HepG2 (cell line): ENCODE data around the gene SYNE2. TPM values are rescaled to one million over a fixed set of nuclear protein-coding genes. Genes with fewer than 3 reads are reported as not detected.

ENCODE experiments used
- ATAC-seq: fragments of 200-7000 bp; cut with Tn5 transposase; 3 replicates; pipeline ENCODE4 v1.9.1; 2020; ENCODE audit warnings: mild to moderate bottlenecking, moderate library complexity
- BruUV-seq: library from RNA; stranded (reverse); fragments of 400-500 nt; replicated peaks from 2 replicates; lab custom pipeline; 2021; lab: Mats Ljungman, UMichigan
- CTCF ChIA-PET: fragments of 300-600 bp; formaldehyde crosslinking; extraction: SDS; loops from one replicate; lab custom pipeline; 2021; ENCODE audit warnings: low total read pairs, inconsistent platforms, low intra/inter-chr PET ratio; lab: Yijun Ruan, JAX
- POLR2A ChIA-PET: fragments of 350-600 bp; sonication (Branson Sonifier 250); formaldehyde crosslinking; loops from one replicate; lab custom pipeline; 2020; ENCODE audit warnings: antibody characterized with exemption, inconsistent platforms; lab: Yijun Ruan, JAX
- DNase-seq: peaks from one replicate; pipeline ENCODE4 v3.0.0-alpha.2; 2015; ENCODE audit warnings: low spot score
- FAIRE-seq: peaks from 3 replicates; lab custom pipeline; 2011; peaks lifted over from hg19 to GRCh38; lab: Jason Lieb, UNC
- H2AFZ ChIP-seq: one replicate; pipeline ENCODE4 v1.6.1; 2011; ENCODE audit warnings: low read length, inconsistent platforms
- H3K27ac ChIP-seq: fragments of 300-600 bp; 3 replicates; pipeline ENCODE4 v1.8.0; 2011; ENCODE audit warnings: mixed run types, mild to moderate bottlenecking, mixed read lengths, low read length, inconsistent platforms; ENCODE audit not compliant: insufficient read depth; ENCODE audit errors: extremely low read length
- H3K27me3 ChIP-seq, 2 experiments: fragments of 200-600 bp in 1 of 2; 2 replicates in 1 of 2; 3 replicates in 1 of 2; pipeline versions ENCODE4 v1.6.0 to v1.8.0; 2011; ENCODE audit warnings: low read length in 2 of 2, mild to moderate bottlenecking in 2 of 2, moderate library complexity in 2 of 2, inconsistent platforms in 1 of 2; ENCODE audit not compliant: insufficient read depth in 2 of 2, control insufficient read depth in 1 of 2
- H3K36me3 ChIP-seq, 2 experiments: fragments of 200-600 bp in 1 of 2; replicated peaks in 1 of 2; 2 replicates in 1 of 2; 3 replicates in 1 of 2; pipeline versions ENCODE4 v1.5.1 to v1.8.0; 2011; ENCODE audit warnings: low read length in 2 of 2, inconsistent platforms in 1 of 2; ENCODE audit not compliant: insufficient read depth in 2 of 2, control insufficient read depth in 1 of 2
- H3K4me1 ChIP-seq: 2 replicates; pipeline ENCODE4 v1.5.1; 2012; ENCODE audit warnings: low read length, inconsistent platforms; ENCODE audit not compliant: insufficient read depth
- H3K4me2 ChIP-seq: 2 replicates; pipeline ENCODE4 v1.6.0; 2011; ENCODE audit warnings: low read depth, low read length, inconsistent platforms
- H3K4me3 ChIP-seq, 3 experiments: fragments of 200-600 bp in 1 of 3; sonication (generic), shearing (Covaris generic) in 1 of 3; replicated peaks in 1 of 3; 2 replicates each; pipeline ENCODE4 v1.5.1; 2011 to 2016; ENCODE audit warnings: low read length in 3 of 3, inconsistent platforms in 2 of 3, low read depth in 2 of 3, mild to moderate bottlenecking in 2 of 3, control low read depth in 1 of 3, mixed read lengths in 1 of 3; ENCODE audit not compliant: insufficient read depth in 1 of 3
- H3K79me2 ChIP-seq: one replicate; pipeline ENCODE4 v1.6.1; 2011; ENCODE audit warnings: low read length, inconsistent platforms; ENCODE audit not compliant: insufficient read depth
- H3K9ac ChIP-seq: 2 replicates; pipeline ENCODE4 v1.6.0; 2011; ENCODE audit warnings: mild to moderate bottlenecking, low read depth, low read length, inconsistent platforms; ENCODE audit not compliant: insufficient read depth
- H3K9me3 ChIP-seq: 2 replicates; pipeline ENCODE4 v1.5.1; 2012; ENCODE audit warnings: mild to moderate bottlenecking, low read length
- H4K20me1 ChIP-seq: 2 replicates; pipeline ENCODE4 v1.6.0; 2011; ENCODE audit warnings: inconsistent platforms, mild to moderate bottlenecking, low read length, moderate library complexity; ENCODE audit not compliant: insufficient read depth
- FOXA1 ChIP-seq, 2 experiments: fragments of 450-650 bp in 1 of 2; sonication (generic) in 1 of 2; formaldehyde crosslinking in 1 of 2; IDR thresholded peaks; 2 replicates each; pipeline versions ENCODE4 v1.4.0 to v1.6.1; 2016 to 2020; ENCODE audit warnings: missing genetic modification reagents in 1 of 2
- TBX2 ChIP-seq: sonication (generic); formaldehyde crosslinking; IDR thresholded peaks from 2 replicates; pipeline ENCODE4 v1.5.0; 2020; ENCODE audit warnings: missing genetic modification reagents, mild to moderate bottlenecking, borderline replicate concordance
- ZNF354B ChIP-seq: sonication (generic); formaldehyde crosslinking; IDR thresholded peaks from 2 replicates; pipeline ENCODE4 v1.8.0; 2022; ENCODE audit warnings: mild to moderate bottlenecking, missing genetic modification reagents
- ZSCAN22 ChIP-seq: sonication (generic); formaldehyde crosslinking; IDR thresholded peaks from 2 replicates; pipeline ENCODE4 v1.4.0; 2020; ENCODE audit warnings: mild to moderate bottlenecking, missing genetic modification reagents
- WGBS: methylation state at CpG from one replicate; pipeline ENCODE4 v1.1.6; 2017; ENCODE audit warnings: low lambda C conversion rate; 5-methylcytosine and 5-hydroxymethylcytosine counted together
- in situ Hi-C: cut with HindIII; loops from 2 replicates; pipeline ENCODE4 v1.10.0; 2017; ENCODE audit warnings: low pct_unique_long_range_greater_than_20kb; ENCODE audit not compliant: extremely low pct_ligation_motif_present
- intact Hi-C: fragments of 100-400 bp; cut with micrococcal nuclease; formaldehyde crosslinking; loops from one replicate; pipeline ENCODE4 v1.10.0; 2022; ENCODE audit not compliant: unreplicated experiment
- polyA plus RNA-seq, 8 experiments: library from polyadenylated mRNA; depleted of rRNA in 3 of 8; stranded (reverse) in 7 of 8; unstranded in 1 of 8; fragments of >200 nt; fragmentation: Illumina TruSeq in 4 of 8; extraction: Trizol in 4 of 8; gene quantifications; 2 replicates each; pipeline versions ENCODE4 v1.2.1 to v1.2.3, GENCODE V29; 2011 to 2016; ENCODE audit warnings: low read depth in 4 of 8, missing spikeins in 1 of 8, mixed read lengths in 1 of 8; ENCODE audit not compliant: insufficient read depth in 1 of 8
- total RNA-seq, 5 experiments: library from RNA; depleted of rRNA; stranded (reverse); fragments of >200 nt; fragmentation: Illumina TruSeq; extraction: Trizol; gene quantifications; 2 replicates each; pipeline ENCODE4 v1.2.3, GENCODE V29; 2016; ENCODE audit warnings: low read depth in 1 of 5
- TF ChIP-seq, protein P1 (sequence below): sonication (generic); formaldehyde crosslinking; IDR thresholded peaks from 2 replicates; pipeline ENCODE4 v1.8.0; 2022; ENCODE audit warnings: missing genetic modification reagents, mild to moderate bottlenecking, borderline replicate concordance
- TF ChIP-seq, protein P2 (sequence below): sonication (generic); formaldehyde crosslinking; IDR thresholded peaks from 2 replicates; pipeline ENCODE4 v1.5.0; 2020; ENCODE audit warnings: missing genetic modification reagents, mild to moderate bottlenecking, borderline replicate concordance

Gene SYNE2
- total and polyA plus RNA-seq, 2 of the 13 experiments (the other 11 are each of a cell fraction or from before 2014, with no cell fraction given) = 6.2 to 13.3 TPM

- TF ChIP-seq ZSCAN22 (no peak), ZNF354B (CRISPR knock-in tag) (no peak), FOXA1 (IDR thresholded peaks at IDR 0.05) (no peak), FOXA1 (CRISPR knock-in tag; IDR thresholded peaks at IDR 0.05) (peak; percentile 49; the same call in 1 of the 2 replicates), TBX2 (CRISPR knock-in tag) (no peak)
- TF ChIP-seq, protein P1, sequence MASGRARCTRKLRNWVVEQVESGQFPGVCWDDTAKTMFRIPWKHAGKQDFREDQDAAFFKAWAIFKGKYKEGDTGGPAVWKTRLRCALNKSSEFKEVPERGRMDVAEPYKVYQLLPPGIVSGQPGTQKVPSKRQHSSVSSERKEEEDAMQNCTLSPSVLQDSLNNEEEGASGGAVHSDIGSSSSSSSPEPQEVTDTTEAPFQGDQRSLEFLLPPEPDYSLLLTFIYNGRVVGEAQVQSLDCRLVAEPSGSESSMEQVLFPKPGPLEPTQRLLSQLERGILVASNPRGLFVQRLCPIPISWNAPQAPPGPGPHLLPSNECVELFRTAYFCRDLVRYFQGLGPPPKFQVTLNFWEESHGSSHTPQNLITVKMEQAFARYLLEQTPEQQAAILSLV (CRISPR knock-in tag) = no peak
- TF ChIP-seq, protein P2, sequence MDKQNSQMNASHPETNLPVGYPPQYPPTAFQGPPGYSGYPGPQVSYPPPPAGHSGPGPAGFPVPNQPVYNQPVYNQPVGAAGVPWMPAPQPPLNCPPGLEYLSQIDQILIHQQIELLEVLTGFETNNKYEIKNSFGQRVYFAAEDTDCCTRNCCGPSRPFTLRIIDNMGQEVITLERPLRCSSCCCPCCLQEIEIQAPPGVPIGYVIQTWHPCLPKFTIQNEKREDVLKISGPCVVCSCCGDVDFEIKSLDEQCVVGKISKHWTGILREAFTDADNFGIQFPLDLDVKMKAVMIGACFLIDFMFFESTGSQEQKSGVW (CRISPR knock-in tag) = no peak
- H3K4me3 ChIP-seq = no peak overlapping the region
- in situ Hi-C loops = no loop called here
- H3K9me3 ChIP-seq = no peaks in the 10 kb centered on the region
- 83% methylated on average over 3 of the region's 6 CpGs for WGBS
- H3K36me3 ChIP-seq = no peaks in the 10 kb centered on the region
- no peak overlapping the region for H3K4me2 ChIP-seq
- peak; percentile 10 for DNase-seq
- CTCF ChIA-PET = no interaction called here
- H3K9ac ChIP-seq = no peak overlapping the region
- POLR2A ChIA-PET = no interaction called here
- no peaks in the 10 kb centered on the region for H4K20me1 ChIP-seq
- FAIRE-seq = no peak
- BruUV-seq = no TSS peak
- peak; percentile 66 for ATAC-seq
- H2AFZ ChIP-seq = no peak overlapping the region
- H3K4me1 ChIP-seq = peaks cover 12% of the 10 kb centered on the region
- no peak overlapping the region for H3K27ac ChIP-seq
- no peaks in the 10 kb centered on the region for H3K27me3 ChIP-seq
- intact Hi-C loops = no loop called here
- H3K79me2 ChIP-seq = no peaks in the 10 kb centered on the region
Measured at GRCh38 chr14:64059454-64060198, 206.8 kb downstream of the SYNE2 start.
